Naive thymus-derived CD8-positive, alpha-beta T cell (primary cell): Measurements from ENCODE around the gene TNFRSF19. TPM values are rescaled to one million over a fixed set of nuclear protein-coding genes. Genes with fewer than 3 reads are reported as not detected.
A peak's percentile ranks its signal among the peaks of the same experiment; 100 is the strongest.

Experiments used
- ATAC-seq, 2 donors: fragments of 150-1000 bp; cut with Tn5 transposase in 1 of 2; sonication (Bioruptor Pico), chemical (Tn5 transposase) in 1 of 2; 1 replicate in 1 of 2; 2 replicates in 1 of 2; pipeline ENCODE4 v1.10.0; 2021; ENCODE audit warnings: mild to moderate bottlenecking in 2 of 2, moderate library complexity in 2 of 2
- POLR2A ChIA-PET: fragments of 350-600 bp; sonication (Branson Sonifier 250); formaldehyde crosslinking; loops from one replicate; lab custom pipeline; 2021; ENCODE audit warnings: antibody characterized with exemption; lab: Charles Lee
- DNase-seq, 10 donors: peaks; one replicate each; pipeline versions ENCODE4 v3.0.0 to v3.0.0-alpha.2; 2020 to 2022
- H3K27ac Mint-ChIP-seq, 10 donors: one replicate each; pipeline ENCODE4 v1.8.0; 2020 to 2022; ENCODE audit warnings: mild to moderate bottlenecking in 10 of 10, mixed read lengths in 10 of 10, moderate library complexity in 4 of 10, inconsistent platforms in 1 of 10
- H3K27me3 Mint-ChIP-seq, 5 donors: one replicate each; pipeline ENCODE4 v1.8.0; 2021 to 2022; ENCODE audit warnings: mixed read lengths in 5 of 5
- H3K36me3 Mint-ChIP-seq, 3 donors: one replicate each; pipeline ENCODE4 v1.8.0; 2020 to 2022; ENCODE audit warnings: mixed read lengths in 3 of 3, mild to moderate bottlenecking in 2 of 3, inconsistent platforms in 1 of 3
- H3K4me1 Mint-ChIP-seq, 4 donors: one replicate each; pipeline ENCODE4 v1.8.0; 2021 to 2022; ENCODE audit warnings: mixed read lengths in 4 of 4
- H3K4me3 Mint-ChIP-seq, 10 donors: one replicate each; pipeline ENCODE4 v1.8.0; 2020 to 2022; ENCODE audit warnings: mild to moderate bottlenecking in 10 of 10, mixed read lengths in 10 of 10, moderate library complexity in 6 of 10, inconsistent platforms in 1 of 10
- H3K9me3 Mint-ChIP-seq, 9 donors: one replicate each; pipeline ENCODE4 v1.8.0; 2020 to 2022; ENCODE audit warnings: mixed read lengths in 9 of 9, mild to moderate bottlenecking in 3 of 9, inconsistent platforms in 1 of 9, moderate library complexity in 1 of 9
- polyA plus RNA-seq, 3 donors: library from polyadenylated mRNA; unstranded; fragments of 300-500 nt; fragmentation: Illumina TruSeq; gene quantifications; one replicate each; pipeline ENCODE4 v1.2.3, GENCODE V29; 2021
- total RNA-seq, 8 experiments: library from RNA in 2 of 8; stranded (reverse) in 2 of 8; gene quantifications; one replicate each; pipeline ENCODE4 v1.2.3 and lab custom pipeline; 2021 to 2026

Gene TNFRSF19
- total and polyA plus RNA-seq, 5 experiments from 2014 or later: 0.16 TPM; not detected in 4

DNA sequence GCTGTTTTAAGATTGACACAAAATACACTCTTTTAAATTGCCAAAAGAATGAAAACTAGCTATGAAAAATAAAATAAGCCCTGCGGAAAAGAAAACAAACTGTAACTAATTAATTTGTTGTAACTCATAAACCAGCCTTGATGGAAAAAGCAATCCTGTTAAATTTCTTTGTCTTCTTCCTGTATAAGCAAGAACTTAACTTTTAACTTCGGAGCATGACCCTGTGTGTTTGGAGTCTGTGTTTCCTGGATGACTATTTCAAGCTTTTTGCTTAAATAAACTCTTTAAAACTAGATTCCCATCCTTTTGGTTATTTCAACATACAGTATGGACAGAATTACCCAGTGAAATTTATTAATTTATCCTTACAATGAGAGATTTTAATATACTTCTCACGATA is 122.6 kb downstream of the TNFRSF19 start:
- Mint-ChIP-seq H3K27ac (peak overlapping the region in 1 of 10 donors; percentile 14), H3K4me1 (peaks cover 11 to 27% (median 21%) of the 10 kb centered on the region in 4 donors), H3K27me3 (no peaks in the 10 kb centered on the region), H3K36me3 (no peaks in the 10 kb centered on the region), H3K9me3 (no peaks in the 10 kb centered on the region), H3K4me3 (no peak overlapping the region)
- DNase-seq (no peak), ATAC-seq (no peak)
- POLR2A ChIA-PET: no interaction called here

DNA sequence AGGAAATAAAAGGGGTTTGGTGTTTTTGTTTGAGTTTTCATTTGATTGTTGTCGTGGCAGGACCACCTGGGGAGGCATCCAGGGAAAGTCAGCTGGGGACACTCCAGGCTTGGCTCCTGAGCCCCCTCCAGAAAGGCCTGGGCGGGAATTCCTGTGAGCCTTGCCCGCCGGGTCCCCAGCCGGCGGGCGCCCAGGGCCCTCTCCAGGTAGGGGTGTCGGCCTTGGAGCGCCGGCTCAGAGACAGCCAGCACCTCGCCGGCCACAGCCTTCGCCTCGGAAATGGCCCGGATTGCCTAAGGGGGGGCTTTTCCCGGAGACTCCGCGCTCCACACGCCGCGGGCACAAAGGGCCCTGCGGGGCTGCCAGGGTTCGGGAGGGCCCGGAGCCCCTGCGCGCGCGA is 125.0 kb downstream of the TNFRSF19 start:
- no peaks in the 10 kb centered on the region for H3K27me3 Mint-ChIP-seq
- peak overlapping the region in 4 of 10 donors; percentile 56 to 88 (median 78) for H3K27ac Mint-ChIP-seq
- no peak for ATAC-seq
- H3K4me1 Mint-ChIP-seq: peaks cover 11 to 30% (median 22%) of the 10 kb centered on the region in 4 donors
- H3K9me3 Mint-ChIP-seq: no peaks in the 10 kb centered on the region
- H3K36me3 Mint-ChIP-seq: no peaks in the 10 kb centered on the region
- DNase-seq: no peak
- POLR2A ChIA-PET: no interaction called here
- peak overlapping the region in 6 of 10 donors; percentile 47 to 84 (median 58) for H3K4me3 Mint-ChIP-seq

DNA sequence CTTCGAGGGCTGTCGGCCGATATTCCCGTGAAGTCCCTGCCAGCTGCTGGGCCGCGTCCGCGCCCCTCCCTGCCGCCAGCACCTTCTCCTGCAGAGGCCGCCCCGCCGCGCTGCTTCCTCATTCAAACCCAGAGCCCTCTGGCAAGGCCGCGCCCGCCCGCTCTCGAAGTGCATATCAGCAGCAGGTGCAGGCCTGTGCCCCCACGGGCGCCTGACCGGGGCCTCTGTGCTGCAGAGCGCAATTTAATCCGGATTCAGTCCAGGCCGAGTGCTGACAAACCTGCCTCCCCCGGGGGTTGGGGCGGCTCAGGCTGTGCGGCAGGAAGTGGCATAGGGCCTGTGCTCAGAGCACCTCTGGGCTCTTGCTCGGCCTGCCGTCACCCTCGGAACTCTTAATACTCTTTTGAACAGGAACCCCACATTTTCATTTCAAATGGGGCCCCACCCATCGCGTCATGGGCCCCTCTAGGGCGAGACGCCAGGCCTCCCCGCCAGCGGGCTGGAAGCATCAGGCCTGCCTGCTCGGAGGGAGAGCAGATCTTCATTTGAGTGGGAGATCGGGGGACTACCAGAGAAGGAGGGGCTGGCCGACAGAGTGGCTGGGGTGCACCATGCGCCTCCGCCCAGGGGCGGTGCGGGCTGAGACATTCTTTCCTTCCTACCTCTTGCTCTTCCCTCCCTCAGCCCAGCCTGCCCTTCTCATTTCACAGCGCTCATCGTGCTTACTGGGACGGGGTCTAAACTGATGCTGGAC is 125.7 kb downstream of the TNFRSF19 start:
- Mint-ChIP-seq H3K4me3 (peak overlapping the region; percentile 80 to 94 (median 88)), H3K27ac (peak overlapping the region; percentile 95 to 99 (median 98)), H3K27me3 (no peaks in the 10 kb centered on the region), H3K9me3 (no peaks in the 10 kb centered on the region), H3K36me3 (no peaks in the 10 kb centered on the region), H3K4me1 (peaks cover 11 to 30% (median 22%) of the 10 kb centered on the region in 4 donors)
- peak; percentile 93 for ATAC-seq
- DNase-seq: peak; percentile 21 to 86 (median 56)
- POLR2A ChIA-PET: interaction anchor here (1.3 kb wide), 1 partner anchor 320 kb away, joined by 3 read pairs; no protein-coding TSS in a partner anchor

DNA sequence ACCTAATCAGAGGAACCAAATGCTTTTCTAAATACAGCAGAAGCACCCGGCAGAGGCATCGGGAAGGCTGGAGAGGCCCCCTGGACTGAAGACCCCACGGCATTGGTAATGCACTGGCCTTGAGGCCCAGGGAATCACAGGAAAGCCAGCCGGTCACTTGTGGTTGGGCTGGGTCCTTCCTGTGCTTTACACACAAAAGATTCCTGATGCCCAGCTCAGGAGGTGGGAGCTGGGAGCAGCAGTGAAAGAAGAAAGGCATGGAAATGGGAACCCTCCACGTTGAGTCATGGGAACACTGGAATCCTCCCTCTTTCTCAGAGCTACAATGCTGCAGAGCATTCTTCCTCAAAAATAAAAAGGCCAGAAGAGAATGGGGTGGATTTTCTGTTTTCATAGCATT is 126.4 kb downstream of the TNFRSF19 start:
- Mint-ChIP-seq H3K4me3 (peak overlapping the region; percentile 80 to 94 (median 88)), H3K27me3 (no peaks in the 10 kb centered on the region), H3K36me3 (no peaks in the 10 kb centered on the region), H3K27ac (peak overlapping the region; percentile 95 to 99 (median 98)), H3K9me3 (no peaks in the 10 kb centered on the region), H3K4me1 (peaks cover 11 to 30% (median 22%) of the 10 kb centered on the region in 4 donors)
- POLR2A ChIA-PET: interaction anchor here (1.3 kb wide), 1 partner anchor 321 kb away, joined by 3 read pairs; no protein-coding TSS in a partner anchor
- ATAC-seq (no peak), DNase-seq (no peak)

DNA sequence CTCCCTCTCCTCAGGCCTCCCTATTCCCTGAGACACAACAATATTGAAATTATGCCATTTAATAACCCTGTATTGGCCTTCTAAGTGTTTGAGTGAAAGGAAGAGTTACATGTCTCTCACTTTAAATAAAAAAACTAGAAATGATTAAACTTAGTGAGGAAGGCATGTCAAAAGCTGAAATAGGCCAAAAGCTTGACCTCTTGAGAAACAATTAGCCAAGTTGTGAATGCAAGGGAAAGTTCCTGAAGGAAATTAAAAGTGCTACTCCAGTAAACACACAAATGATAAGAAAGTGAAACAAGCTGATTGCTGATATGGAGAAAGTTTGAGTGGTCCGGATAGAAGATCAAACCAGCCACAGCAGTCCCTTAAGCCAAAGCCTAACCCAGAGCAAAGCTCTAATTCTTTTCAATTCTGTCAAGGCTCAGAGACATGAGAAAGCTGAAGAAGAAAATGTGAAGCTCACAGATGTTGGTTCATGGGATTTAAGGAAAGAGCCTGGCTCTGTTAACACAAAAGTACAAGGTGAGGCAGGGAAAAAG is 127.6 kb downstream of the TNFRSF19 start:
- no peak for DNase-seq
- peak overlapping the region in 1 of 10 donors; percentile 55 for H3K4me3 Mint-ChIP-seq
- peak overlapping the region in 3 of 10 donors; percentile 39 to 96 (median 76) for H3K27ac Mint-ChIP-seq
- ATAC-seq: no peak
- no peaks in the 10 kb centered on the region for H3K27me3 Mint-ChIP-seq
- POLR2A ChIA-PET: interaction anchor here (1.3 kb wide), 1 partner anchor 322 kb away, joined by 3 read pairs; no protein-coding TSS in a partner anchor
- H3K4me1 Mint-ChIP-seq: peaks cover 11 to 30% (median 22%) of the 10 kb centered on the region in 4 donors
- no peaks in the 10 kb centered on the region for H3K9me3 Mint-ChIP-seq
- H3K36me3 Mint-ChIP-seq: no peaks in the 10 kb centered on the region

DNA sequence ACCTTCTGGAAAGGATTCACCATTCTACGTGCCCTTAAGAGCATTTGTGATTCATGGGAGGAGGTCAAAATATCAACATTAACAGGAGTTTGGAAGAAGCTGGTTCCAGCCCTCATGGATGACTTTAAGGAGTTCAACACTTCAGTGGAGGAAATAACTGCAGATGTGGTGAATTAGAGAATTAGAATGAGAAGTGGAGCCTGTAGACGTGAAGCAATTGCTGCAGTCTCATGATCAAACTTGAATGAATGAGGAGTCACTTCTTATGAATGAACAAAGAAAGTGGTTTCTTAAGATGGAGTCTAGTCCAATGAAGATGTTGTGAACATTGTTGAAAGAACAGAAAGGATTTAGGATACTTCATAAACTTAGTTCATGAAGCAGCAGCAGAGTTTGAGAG is 129.1 kb downstream of the TNFRSF19 start:
- no peaks in the 10 kb centered on the region for H3K27me3 Mint-ChIP-seq
- no peaks in the 10 kb centered on the region for H3K36me3 Mint-ChIP-seq
- no peak overlapping the region for H3K4me3 Mint-ChIP-seq
- peaks cover 11 to 28% (median 22%) of the 10 kb centered on the region in 4 donors for H3K4me1 Mint-ChIP-seq
- H3K27ac Mint-ChIP-seq: no peak overlapping the region
- no peak for DNase-seq
- POLR2A ChIA-PET: interaction anchor here (1.0 kb wide), 1 partner anchor 30 kb away, joined by 3 read pairs; no protein-coding TSS in a partner anchor
- H3K9me3 Mint-ChIP-seq: no peaks in the 10 kb centered on the region
- no peak for ATAC-seq

DNA sequence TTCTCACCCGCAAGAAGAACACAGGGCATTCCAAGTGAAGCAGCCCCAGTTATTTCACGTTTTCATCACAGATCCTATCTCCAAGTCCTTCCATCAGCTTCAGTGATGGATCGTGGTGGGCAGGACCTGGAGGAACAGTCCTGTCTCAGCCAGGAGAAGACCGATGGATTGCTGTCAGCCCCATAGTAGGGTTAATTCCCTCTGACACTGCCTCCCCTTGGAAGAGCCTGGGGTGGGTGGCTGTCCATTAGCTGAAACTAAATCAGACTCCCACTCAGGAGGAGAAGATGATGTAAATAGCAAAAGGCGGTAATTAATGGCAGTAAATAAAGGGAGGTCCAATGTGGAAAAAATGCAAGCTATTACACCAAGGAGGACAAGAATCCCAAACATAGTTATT is 131.0 kb downstream of the TNFRSF19 start:
- POLR2A ChIA-PET: no interaction called here

DNA sequence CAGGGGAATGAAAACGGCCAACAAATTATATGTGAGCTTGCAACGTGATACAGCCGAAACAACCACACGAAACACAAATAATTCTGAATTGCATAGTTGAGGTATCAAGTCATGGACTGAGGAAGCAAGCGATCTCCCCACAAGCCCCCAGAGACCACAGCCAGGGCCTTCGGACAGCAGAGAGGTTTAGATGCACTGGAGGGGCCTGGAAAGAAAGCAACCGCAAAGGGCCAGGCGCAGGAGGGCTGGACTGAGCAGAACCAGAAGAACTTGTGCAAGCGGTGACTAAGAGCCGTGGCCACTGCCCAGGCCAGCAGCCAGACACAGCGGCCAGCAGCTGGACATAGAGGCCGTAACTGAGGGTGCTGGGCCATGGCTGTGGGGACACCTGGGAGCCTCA is 131.4 kb downstream of the TNFRSF19 start:
- H3K27ac Mint-ChIP-seq: no peak overlapping the region
- ATAC-seq (no peak), DNase-seq (no peak)
- no peaks in the 10 kb centered on the region for H3K36me3 Mint-ChIP-seq
- no peak overlapping the region for H3K4me3 Mint-ChIP-seq
- H3K4me1 Mint-ChIP-seq: peaks cover under 1 to 13% (median 10%) of the 10 kb centered on the region in 4 donors
- POLR2A ChIA-PET: no interaction called here
- H3K9me3 Mint-ChIP-seq: no peaks in the 10 kb centered on the region
- no peaks in the 10 kb centered on the region for H3K27me3 Mint-ChIP-seq

More for the DNA sequence above, 131.0 kb downstream of the TNFRSF19 start:
- Mint-ChIP-seq H3K27me3 (no peaks in the 10 kb centered on the region), H3K27ac (no peak overlapping the region), H3K4me1 (peaks cover 5 to 17% (median 15%) of the 10 kb centered on the region in 4 donors), H3K36me3 (no peaks in the 10 kb centered on the region), H3K9me3 (no peaks in the 10 kb centered on the region), H3K4me3 (no peak overlapping the region)
- ATAC-seq (no peak), DNase-seq (no peak)

DNA sequence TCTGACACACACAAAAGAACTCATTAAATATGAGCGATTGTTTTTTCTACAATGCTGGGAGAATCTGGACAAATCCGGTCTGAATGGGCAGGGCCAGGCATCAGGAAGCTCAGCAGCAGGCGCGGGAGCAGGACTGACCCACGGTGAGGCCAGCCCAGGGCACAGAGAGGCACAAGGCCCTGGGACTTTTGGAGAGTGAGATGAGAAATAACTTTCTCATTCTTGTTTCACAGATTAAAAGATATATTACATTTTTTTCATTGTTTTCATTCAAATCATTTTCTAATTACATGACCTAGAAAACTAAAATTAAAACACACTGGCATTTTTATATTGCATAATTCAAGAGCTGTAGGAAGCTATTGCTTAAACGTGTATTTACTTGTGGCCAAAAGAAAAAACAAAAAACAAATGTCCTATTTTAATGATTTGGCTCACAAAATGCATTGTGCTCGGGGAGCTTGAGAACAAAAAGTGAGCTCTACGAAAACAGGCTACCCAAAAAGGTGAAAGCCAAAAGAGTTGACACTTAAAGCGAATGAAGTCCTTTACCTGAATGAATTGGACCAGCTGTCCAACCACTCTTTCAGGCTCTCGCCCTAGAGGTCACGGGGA is 133.1 kb downstream of the TNFRSF19 start:
- no peaks in the 10 kb centered on the region for H3K36me3 Mint-ChIP-seq
- DNase-seq (no peak), ATAC-seq (no peak)
- POLR2A ChIA-PET: no interaction called here
- H3K27me3 Mint-ChIP-seq: no peaks in the 10 kb centered on the region
- no peaks in the 10 kb centered on the region for H3K4me1 Mint-ChIP-seq
- no peaks in the 10 kb centered on the region for H3K9me3 Mint-ChIP-seq
- H3K27ac Mint-ChIP-seq: no peak overlapping the region
- H3K4me3 Mint-ChIP-seq: no peak overlapping the region

DNA sequence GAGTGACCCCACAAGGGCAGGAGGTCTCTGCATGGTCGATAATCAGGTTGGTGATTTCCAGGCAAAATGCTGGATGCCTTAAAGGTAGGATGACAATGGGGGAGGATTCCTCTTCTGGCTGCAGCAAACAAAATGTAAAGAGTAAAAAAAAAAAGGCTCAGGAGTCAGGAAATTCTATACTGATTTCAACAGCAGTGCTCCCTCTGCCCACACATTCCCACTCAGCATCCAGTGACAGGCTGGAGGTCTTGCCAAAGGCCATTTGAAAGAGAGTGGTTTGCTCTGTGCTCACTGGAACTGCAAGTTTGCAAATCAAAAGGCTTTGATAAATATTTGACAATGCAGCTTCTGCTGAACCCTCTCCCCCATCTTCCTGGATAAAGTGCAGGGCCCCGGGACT is 135.4 kb downstream of the TNFRSF19 start:
- H3K4me1 Mint-ChIP-seq: no peaks in the 10 kb centered on the region
- POLR2A ChIA-PET: no interaction called here
- no peak for DNase-seq
- no peak overlapping the region for H3K4me3 Mint-ChIP-seq
- no peaks in the 10 kb centered on the region for H3K27me3 Mint-ChIP-seq
- H3K36me3 Mint-ChIP-seq: no peaks in the 10 kb centered on the region
- ATAC-seq: no peak
- peak overlapping the region in 2 of 10 donors; percentile 15 to 24 for H3K27ac Mint-ChIP-seq
- no peaks in the 10 kb centered on the region for H3K9me3 Mint-ChIP-seq

DNA sequence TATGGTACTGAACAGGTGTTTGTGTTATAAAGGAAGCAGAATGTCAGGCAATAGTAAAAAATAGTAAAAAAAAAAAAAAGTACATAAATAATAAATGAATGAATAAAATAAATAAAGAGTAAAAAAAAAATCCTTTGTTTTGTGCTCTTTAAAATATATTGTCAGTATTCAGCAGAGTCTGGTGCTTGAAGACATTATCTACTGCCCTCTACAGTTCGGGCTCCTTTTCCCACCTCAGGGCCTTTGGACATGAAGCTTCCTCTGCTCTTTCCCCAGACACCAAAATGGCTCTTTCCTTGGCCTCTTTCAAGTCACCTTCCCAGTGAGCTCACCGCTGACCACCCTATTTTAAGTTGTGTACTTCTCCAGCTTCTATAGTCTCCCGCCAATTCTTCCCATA is 137.5 kb downstream of the TNFRSF19 start:
- Mint-ChIP-seq H3K27ac (peak overlapping the region in 1 of 10 donors; percentile 30), H3K27me3 (no peaks in the 10 kb centered on the region), H3K4me1 (no peaks in the 10 kb centered on the region), H3K4me3 (no peak overlapping the region), H3K9me3 (peaks cover 0 to 7% (median 3%) of the 10 kb centered on the region in 9 donors), H3K36me3 (peaks cover 0 to 6% (median 0%) of the 10 kb centered on the region in 3 donors)
- ATAC-seq: no peak
- POLR2A ChIA-PET: no interaction called here
- DNase-seq: no peak

DNA sequence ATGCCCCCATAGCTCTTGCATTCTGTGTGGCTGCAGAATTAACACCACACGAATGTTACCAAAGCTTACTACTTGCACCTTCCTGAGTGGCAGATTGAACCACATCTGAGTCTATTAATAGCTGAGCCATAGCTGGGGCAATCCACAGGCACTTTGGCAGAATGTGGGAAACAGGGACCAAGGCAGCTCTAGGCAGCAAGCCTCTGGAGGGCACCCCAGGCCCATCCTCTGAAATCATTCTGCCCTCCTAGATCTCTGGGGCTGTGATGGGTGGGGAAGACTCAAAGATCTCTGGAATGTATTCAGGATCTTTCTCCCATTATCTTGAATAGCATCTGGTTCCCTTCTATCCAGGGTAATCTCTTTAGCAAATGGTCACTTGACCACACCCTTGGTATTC is 139.3 kb downstream of the TNFRSF19 start:
- no peak for DNase-seq
- no peak overlapping the region for H3K27ac Mint-ChIP-seq
- peaks cover 0 to 7% (median 0%) of the 10 kb centered on the region in 3 donors for H3K36me3 Mint-ChIP-seq
- no peak for ATAC-seq
- POLR2A ChIA-PET: no interaction called here
- peaks cover 0 to 12% (median 0%) of the 10 kb centered on the region in 5 donors for H3K27me3 Mint-ChIP-seq
- peaks cover 0 to 18% (median 4%) of the 10 kb centered on the region in 9 donors for H3K9me3 Mint-ChIP-seq
- no peak overlapping the region for H3K4me3 Mint-ChIP-seq
- no peaks in the 10 kb centered on the region for H3K4me1 Mint-ChIP-seq

DNA sequence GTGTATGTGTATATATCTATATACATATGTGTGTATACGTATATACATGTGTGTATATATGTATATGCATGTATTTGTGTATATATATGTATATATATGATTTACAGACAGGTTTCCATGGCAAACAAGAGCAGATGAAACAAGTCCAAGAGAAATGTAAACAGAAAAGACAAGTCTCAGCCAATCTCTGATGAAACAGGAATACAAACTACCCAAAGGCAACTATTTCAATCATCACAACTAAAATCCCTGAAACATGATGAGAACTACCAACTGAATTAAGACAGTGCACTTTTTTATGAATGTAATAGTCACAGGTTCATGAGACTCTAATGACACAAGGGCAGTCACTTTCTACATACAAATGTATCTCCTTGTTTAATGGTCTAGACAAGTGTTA is 140.2 kb downstream of the TNFRSF19 start:
- Mint-ChIP-seq H3K4me1 (peaks cover 0 to 2% (median 0%) of the 10 kb centered on the region in 4 donors), H3K9me3 (peaks cover 0 to 18% (median 4%) of the 10 kb centered on the region in 9 donors), H3K4me3 (no peak overlapping the region), H3K27me3 (peaks cover 0 to 15% (median 0%) of the 10 kb centered on the region in 5 donors), H3K27ac (no peak overlapping the region), H3K36me3 (peaks cover 0 to 7% (median 0%) of the 10 kb centered on the region in 3 donors)
- no peak for ATAC-seq
- no peak for DNase-seq
- POLR2A ChIA-PET: no interaction called here
